ENCODE data around the gene ROBO3. TPM values are rescaled to one million over a fixed set of nuclear protein-coding genes. Genes with fewer than 3 reads are reported as not detected.
A peak's percentile ranks its signal among the peaks of the same experiment; 100 is the strongest.

ROBO3 gene
- total RNA-seq, 6 experiments from 2014 or later: 0.80 to 3.6 (median 1.8) TPM

DNA sequence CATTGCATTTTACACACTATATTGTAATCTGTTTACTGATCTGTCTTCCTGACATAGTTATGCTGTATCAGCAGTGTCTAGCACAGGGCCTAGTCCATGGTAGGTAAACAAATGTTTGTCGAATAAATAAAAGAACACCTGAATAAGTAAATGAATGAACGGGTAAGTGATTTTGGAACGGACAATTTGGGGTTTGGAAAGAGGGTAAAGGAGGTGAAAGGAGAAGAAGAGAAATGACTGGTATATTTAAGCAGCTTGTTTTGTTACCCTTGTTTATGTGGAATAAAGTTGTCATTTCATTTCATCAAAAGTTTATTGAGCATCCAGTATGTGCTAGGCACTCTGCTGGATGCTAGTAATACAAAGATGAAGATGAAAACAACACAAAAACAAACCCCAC lies 53.7 kb downstream of the ROBO3 start, which contains the start of gene HEPN1:
HEPN1 (plus strand) TSS at position 301 of the 400 bp plus-strand sequence.
- H3K4me1 ChIP-seq: peaks cover 0 to 14% (median 0%) of the 10 kb centered on the region in 4 donors
- intact Hi-C loops (cut with DNase I): no loop called here
- ATAC-seq (peak; percentile 14 to 42 (median 36)), DNase-seq (no peak)
- H3K27ac ChIP-seq: no peak within 1 kb of the TSS
- no peaks in the 10 kb centered on the region for H3K9me3 ChIP-seq
- H3K27me3 ChIP-seq: no peaks in the 10 kb centered on the region
- H3K36me3 ChIP-seq: no peaks in the 10 kb centered on the region
- H3K4me3 ChIP-seq: no peak within 1 kb of the TSS
- WGBS (ENCODE audit: insufficient coverage, low coverage, low lambda C conversion rate, missing lambda C conversion rate): 24% methylated on average over 3 of the region's 3 CpGs
- TF ChIP-seq POLR2A (IDR thresholded peaks at IDR 0.05): no peak
- TF ChIP-seq, protein P1, sequence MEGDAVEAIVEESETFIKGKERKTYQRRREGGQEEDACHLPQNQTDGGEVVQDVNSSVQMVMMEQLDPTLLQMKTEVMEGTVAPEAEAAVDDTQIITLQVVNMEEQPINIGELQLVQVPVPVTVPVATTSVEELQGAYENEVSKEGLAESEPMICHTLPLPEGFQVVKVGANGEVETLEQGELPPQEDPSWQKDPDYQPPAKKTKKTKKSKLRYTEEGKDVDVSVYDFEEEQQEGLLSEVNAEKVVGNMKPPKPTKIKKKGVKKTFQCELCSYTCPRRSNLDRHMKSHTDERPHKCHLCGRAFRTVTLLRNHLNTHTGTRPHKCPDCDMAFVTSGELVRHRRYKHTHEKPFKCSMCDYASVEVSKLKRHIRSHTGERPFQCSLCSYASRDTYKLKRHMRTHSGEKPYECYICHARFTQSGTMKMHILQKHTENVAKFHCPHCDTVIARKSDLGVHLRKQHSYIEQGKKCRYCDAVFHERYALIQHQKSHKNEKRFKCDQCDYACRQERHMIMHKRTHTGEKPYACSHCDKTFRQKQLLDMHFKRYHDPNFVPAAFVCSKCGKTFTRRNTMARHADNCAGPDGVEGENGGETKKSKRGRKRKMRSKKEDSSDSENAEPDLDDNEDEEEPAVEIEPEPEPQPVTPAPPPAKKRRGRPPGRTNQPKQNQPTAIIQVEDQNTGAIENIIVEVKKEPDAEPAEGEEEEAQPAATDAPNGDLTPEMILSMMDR (IDR thresholded peaks at IDR 0.05): no peak

DNA sequence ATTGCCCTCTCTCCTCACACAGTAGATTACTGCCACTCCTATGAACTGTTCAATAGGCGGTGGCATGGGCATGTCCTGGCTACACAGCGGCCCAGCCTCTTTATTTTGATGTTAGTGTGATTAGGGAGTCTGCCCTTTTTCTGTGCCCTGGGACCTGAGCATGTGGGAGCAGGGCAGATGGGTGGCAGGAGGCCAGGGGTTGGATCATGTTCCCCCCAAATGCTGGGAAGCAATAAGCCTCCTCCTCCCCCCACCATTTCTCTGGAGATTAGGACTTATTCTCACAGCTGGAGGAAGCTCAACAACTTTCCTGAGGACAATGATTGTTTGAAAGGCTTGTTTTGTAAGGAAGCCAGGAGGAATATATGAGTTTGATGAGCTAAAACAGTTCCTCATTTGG lies 54.7 kb downstream of the ROBO3 start:
- no peak for ATAC-seq

DNA sequence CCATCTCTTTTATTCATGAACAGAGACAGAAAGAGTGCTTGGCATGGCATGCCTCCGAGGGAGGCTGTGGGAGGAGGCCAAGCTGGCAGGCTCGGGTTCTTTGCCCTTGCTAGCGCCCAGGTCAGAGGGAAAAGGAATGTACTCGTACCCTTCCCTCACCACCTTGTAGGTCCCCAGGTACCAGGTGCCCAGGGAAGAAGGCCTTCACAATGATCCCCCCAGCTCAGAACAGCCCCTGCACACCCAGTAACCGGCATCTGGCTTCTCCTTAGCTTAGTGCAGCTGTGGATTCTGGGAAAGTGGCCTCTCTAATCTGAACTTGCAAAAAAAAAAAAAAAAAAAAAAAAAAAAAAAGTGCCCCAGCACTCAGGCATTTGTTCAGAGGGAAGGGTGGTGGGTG lies 55.1 kb downstream of the ROBO3 start:
- no peaks in the 10 kb centered on the region for H3K36me3 ChIP-seq
- no peaks in the 10 kb centered on the region for H3K9me3 ChIP-seq
- 100% methylated on average over 1 of the region's 5 CpGs for WGBS (ENCODE audit: insufficient coverage, low coverage, low lambda C conversion rate, missing lambda C conversion rate)
- no peaks in the 10 kb centered on the region for H3K27me3 ChIP-seq
- no peak overlapping the region for H3K27ac ChIP-seq
- ATAC-seq: no peak
- H3K4me3 ChIP-seq: no peak overlapping the region
- TF ChIP-seq, protein P1 (IDR thresholded peaks at IDR 0.05): no peak
- no peak for TF ChIP-seq POLR2A (IDR thresholded peaks at IDR 0.05)
- DNase-seq: no peak
- intact Hi-C loops (cut with DNase I): no loop called here
- H3K4me1 ChIP-seq: peaks cover 0 to 14% (median 0%) of the 10 kb centered on the region in 4 donors

More for the DNA sequence above, 54.7 kb downstream of the ROBO3 start:
- Histone ChIP-seq H3K27ac (no peak overlapping the region), H3K4me1 (peaks cover 0 to 14% (median 0%) of the 10 kb centered on the region in 4 donors), H3K9me3 (no peaks in the 10 kb centered on the region), H3K27me3 (no peaks in the 10 kb centered on the region), H3K4me3 (no peak overlapping the region), H3K36me3 (no peaks in the 10 kb centered on the region)
- no CpG with 5 or more reads among the region's 2 CpGs for WGBS (ENCODE audit: insufficient coverage, low coverage, low lambda C conversion rate, missing lambda C conversion rate)
- intact Hi-C loops (cut with DNase I): no loop called here
- no peak for TF ChIP-seq POLR2A (IDR thresholded peaks at IDR 0.05)
- TF ChIP-seq, protein P1 (IDR thresholded peaks at IDR 0.05): no peak
- DNase-seq: no peak

DNA sequence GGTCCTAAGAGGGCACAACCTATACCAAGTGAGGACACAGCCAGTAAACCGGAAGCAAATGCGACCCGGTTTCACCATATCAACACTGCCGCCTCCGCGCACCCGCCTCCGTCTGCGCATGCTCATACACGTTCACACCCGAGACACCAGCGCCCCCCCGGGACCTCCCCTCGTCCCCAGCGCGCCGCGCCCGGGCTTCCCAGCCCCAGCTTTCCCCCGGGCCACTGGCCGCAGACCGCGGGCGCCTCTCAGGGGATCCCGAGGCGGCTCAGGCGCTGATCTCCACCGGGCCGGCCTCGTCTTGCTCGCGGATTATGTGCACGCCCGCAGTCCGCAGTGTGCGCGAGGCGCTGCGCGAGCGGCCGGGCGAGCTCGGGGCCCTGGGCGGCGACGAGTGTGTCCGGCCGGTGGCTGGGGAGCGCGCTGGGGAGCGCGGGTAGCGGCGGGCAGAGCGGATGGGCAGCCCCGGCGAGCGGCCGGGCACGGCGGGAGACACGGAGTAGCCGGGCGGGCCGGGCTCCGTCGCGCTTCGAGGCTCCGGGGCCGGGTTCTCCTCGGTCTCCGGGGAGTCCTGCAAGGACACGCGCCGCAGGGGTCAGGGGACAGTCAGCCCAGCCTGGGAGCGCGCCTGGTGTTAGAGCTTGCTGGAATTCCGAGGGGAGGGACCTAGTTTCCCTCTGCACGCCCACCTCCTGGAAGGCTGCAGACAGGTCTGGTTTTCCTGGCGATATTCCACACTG lies 55.8 kb downstream of the ROBO3 start:
- WGBS (ENCODE audit: insufficient coverage, low coverage, low lambda C conversion rate, missing lambda C conversion rate): 15% methylated on average over 6 of the region's 82 CpGs
- TF ChIP-seq, protein P1 (IDR thresholded peaks at IDR 0.05): no peak
- no peak for TF ChIP-seq POLR2A (IDR thresholded peaks at IDR 0.05)
- no peaks in the 10 kb centered on the region for H3K36me3 ChIP-seq
- H3K9me3 ChIP-seq: no peaks in the 10 kb centered on the region
- DNase-seq (peak; percentile 78 to 82 (median 81)), ATAC-seq (peak; percentile 65 to 82 (median 76))
- no peaks in the 10 kb centered on the region for H3K27me3 ChIP-seq
- H3K4me3 ChIP-seq: peak overlapping the region; percentile 30 to 42 (median 41)
- intact Hi-C loops (cut with DNase I): no loop called here
- H3K27ac ChIP-seq: peak overlapping the region in 1 of 3 donors; percentile 38
- peaks cover 0 to 14% (median 0%) of the 10 kb centered on the region in 4 donors for H3K4me1 ChIP-seq
